ENCODE results near the gene CCDC12. TPM values are rescaled to one million over a fixed set of nuclear protein-coding genes. Genes with fewer than 3 reads are reported as not detected.

The CCDC12 gene
- total and polyA plus RNA-seq, 9 of the 15 experiments (the other 6 are each of a cell fraction or from before 2014, with no cell fraction given): 8.9 to 201 (median 86.9) TPM

DNA sequence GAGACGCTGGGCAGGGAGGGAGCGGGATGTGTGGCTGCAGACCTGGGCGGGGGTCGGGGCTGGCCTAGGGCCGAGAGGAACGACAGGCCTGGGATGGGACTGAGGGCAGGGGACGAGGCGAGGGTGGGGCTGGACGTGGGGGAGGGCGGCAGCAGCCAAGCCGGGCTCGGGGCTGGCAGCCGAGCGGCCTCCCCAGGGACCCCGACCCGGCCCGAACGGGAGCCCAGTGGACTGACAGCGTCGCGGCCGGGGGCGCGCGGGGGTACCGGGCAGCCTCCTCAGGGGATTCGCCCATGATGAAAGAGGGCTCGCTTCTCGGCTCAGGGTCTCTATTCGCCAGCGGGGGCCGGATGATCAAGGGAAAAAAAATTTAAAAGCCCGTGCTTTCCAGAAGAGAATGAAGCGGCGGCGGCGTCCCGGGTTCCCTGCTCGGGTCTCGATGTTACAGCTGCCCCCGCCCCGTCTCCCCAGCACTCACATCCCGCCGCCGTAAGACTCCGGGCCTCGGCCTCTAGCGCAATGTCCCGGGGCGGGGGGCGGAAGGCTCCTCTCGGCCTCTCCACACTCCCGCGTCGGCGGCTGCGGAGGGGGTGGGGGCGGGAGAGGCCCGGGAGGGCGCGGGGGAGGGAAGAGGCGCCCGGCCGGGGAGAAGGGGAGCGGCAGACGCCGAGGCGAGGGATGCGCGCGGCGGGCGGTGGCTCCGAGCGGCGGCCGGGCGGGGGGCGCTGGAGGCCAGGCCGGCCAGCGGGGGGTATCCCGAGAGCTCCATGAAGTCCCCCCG, 94.8 kb downstream of the CCDC12 start:
- no peaks in the 10 kb centered on the region for H3K9me1 ChIP-seq (ENCODE audit: control insufficient read depth, insufficient read depth, low read length)
- no peak for FAIRE-seq
- H3K4me1 ChIP-seq (replicated peaks in 1 of 2; ENCODE audit: control insufficient read depth in 2 of 2, insufficient read depth in 2 of 2, low read length in 2 of 2): peaks cover 0 to 30% of the 10 kb centered on the region in 2 experiments; a peak in 3 of 5 replicates
- BruUV-seq (replicated peaks): no TSS peak
- ATAC-seq: peak; percentile 42
- no peaks in the 10 kb centered on the region for H3K9me3 ChIP-seq (replicated peaks; ENCODE audit: control insufficient read depth, insufficient read depth, low read depth, low read length)
- peaks cover 20% of the 10 kb centered on the region for H4K20me1 ChIP-seq (replicated peaks; ENCODE audit: control insufficient read depth, insufficient read depth, low read length)
- ChIA-PET CTCF (ENCODE audit: low intra/inter-chr PET ratio) (no interaction called here), POLR2A (interaction anchor here (0.6 to 1.0 kb wide), 2 partner anchors 11 to 14 kb away, joined by 3 to 5 read pairs; no protein-coding TSS in a partner anchor)
- H3K4me3 ChIP-seq: peak overlapping the region; percentile 21; the same call in 1 of the 2 replicates
- H2AFZ ChIP-seq (ENCODE audit: low read depth, low read length): no peak overlapping the region
- TF ChIP-seq CCNT2 (IDR thresholded peaks at IDR 0.05; ENCODE audit: borderline replicate concordance, extremely low read depth, insufficient read length, low read depth, low read length) (peak; percentile 15), NUFIP1 (IDR thresholded peaks at IDR 0.05; ENCODE audit: partially characterized antibody) (no peak), ZBTB7A (IDR thresholded peaks at IDR 0.05; ENCODE audit: borderline replicate concordance, control insufficient read depth, low read depth, low read length) (peak; percentile 25; the same call in 1 of the 2 replicates)
- TF ChIP-seq, protein P1, sequence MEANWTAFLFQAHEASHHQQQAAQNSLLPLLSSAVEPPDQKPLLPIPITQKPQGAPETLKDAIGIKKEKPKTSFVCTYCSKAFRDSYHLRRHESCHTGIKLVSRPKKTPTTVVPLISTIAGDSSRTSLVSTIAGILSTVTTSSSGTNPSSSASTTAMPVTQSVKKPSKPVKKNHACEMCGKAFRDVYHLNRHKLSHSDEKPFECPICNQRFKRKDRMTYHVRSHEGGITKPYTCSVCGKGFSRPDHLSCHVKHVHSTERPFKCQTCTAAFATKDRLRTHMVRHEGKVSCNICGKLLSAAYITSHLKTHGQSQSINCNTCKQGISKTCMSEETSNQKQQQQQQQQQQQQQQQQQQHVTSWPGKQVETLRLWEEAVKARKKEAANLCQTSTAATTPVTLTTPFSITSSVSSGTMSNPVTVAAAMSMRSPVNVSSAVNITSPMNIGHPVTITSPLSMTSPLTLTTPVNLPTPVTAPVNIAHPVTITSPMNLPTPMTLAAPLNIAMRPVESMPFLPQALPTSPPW (CRISPR knock-in tag; IDR thresholded peaks at IDR 0.05): peak; percentile 60
- no peak overlapping the region for H3K4me2 ChIP-seq (ENCODE audit: insufficient read depth, low read length)
- peaks cover 46 to 66% of the 10 kb centered on the region in 2 experiments for H3K27me3 ChIP-seq (ENCODE audit: control insufficient read depth in 2 of 2, insufficient read depth in 2 of 2, low read length in 2 of 2)
- in situ Hi-C loops (cut with MboI): no loop called here
- H3K79me2 ChIP-seq (ENCODE audit: control insufficient read depth, insufficient read depth, low read length): no peaks in the 10 kb centered on the region
- peak; percentile 26 to 87 (median 71) for DNase-seq (ENCODE audit: extremely low read depth in 1 of 4, low spot score in 3 of 4)
- no peak overlapping the region for H3K9ac ChIP-seq (ENCODE audit: insufficient read depth in 1 of 2, low read depth in 2 of 2, low read length in 2 of 2)
- no peaks in the 10 kb centered on the region for H3K36me3 ChIP-seq (ENCODE audit: control insufficient read depth, insufficient read depth, low read length)
- 5% methylated on average over 43 of the region's 83 CpGs for WGBS (ENCODE audit: insufficient coverage, low coverage, missing lambda C conversion rate)
- H3K27ac ChIP-seq (ENCODE audit: extremely low read depth, low read depth, low read length): no peak overlapping the region
- intact Hi-C loops (cut with micrococcal nuclease): no loop called here
